NCI-H446 (cell line): ENCODE measurements around the gene TMEM74B.

Experiments
- DNase-seq, 2 experiments: peaks; one replicate each; lab custom pipeline; 2025; lab: John Stamatoyannopoulos, UW

The TMEM74B gene

DNA sequence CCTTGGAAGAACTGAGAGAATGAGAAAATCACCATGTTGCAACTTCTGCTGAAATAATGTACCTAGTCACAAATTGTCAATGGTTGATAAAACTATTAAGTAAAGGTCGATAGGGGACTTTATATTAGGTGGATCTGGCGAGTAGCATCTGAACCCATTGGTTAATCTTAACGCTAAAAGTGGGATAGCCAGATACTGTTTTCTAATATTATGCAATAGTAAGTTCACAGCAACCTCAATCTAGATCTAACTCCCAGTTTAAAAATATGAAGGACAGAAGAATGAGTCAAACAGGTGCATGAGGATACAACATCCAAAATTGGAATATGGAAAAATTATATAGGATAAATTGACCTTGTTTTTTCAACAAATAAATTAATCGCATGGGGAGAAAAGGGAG lies 47.5 kb downstream of the TMEM74B start:
- no peak for DNase-seq

DNA sequence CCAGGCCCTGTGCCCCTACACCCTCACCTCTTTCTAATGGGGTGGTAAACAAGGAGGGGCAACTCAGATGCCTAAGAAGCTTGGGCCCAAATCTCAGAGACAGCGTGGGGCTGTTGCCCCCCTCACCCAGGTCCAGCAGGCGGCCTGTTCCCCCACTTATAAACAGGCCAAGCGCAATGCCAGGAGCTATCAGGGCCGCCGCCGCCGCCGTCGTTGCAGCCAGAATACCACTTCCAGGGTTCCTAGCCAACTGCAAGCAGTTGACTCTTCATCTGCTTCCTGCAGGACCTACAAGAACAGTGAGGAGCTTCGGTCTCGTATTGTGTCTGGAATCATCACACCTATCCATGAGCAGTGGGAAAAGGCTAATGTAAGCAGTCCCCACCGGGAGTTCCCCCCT lies 49.9 kb downstream of the TMEM74B start:
- DNase-seq: no peak

DNA sequence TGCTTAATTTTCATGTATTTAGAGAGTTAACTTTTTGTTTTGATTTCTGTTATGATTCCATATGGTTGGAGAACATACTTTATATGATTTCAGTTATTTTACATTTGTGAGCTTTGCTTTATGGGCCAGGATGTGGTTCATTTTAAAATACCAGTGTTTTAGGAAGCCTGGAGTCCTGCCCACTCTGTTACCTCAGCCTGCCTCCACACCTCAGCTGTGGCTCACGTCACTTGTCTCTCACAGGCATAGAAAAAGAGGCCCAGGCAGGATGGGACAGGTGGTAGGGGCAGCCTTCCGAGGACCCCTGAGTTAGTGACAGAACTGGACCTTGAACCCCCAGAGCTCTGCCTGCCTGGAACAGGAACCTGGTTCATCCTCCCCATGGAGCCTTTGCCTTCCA lies 50.4 kb downstream of the TMEM74B start:
- DNase-seq: no peak

DNA sequence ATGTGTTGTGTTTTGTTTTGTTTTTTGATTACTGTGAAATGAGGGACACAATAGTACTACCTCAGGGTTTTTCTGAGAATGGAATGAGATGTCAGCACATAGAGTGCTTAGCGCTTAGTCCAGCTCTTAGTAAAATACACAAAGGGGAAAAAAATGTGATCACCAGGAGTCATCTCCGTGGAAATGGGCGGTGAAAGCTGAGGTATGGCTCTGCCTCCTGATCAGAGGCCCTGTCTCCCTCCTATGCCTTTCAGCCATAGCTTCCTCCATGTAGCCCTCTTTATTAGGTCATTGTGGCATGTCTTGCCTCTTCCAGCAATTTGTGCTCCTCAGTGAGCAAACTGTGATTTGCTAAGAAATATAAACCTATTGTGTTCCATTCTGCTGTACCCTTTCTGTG lies 53.4 kb downstream of the TMEM74B start:
- no peak for DNase-seq

DNA sequence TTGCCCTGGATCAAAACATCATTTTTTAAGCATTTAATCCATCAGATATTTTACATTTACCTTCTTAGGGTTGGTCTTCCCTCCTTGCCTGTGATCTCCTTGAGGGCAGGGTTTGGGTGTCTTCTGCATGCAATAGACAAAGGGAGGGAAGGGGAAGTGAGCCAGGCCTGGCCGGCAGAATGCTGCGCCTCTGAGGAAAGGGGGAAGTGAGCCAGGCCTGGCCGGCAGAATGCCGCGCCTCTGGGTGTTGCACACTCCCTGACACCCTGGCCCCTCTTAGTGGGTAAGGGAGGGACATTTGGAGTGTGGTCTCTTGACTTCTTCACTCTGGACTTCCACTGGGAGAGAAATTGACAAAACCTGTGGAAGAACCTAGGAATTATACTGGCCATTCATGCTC lies 53.9 kb downstream of the TMEM74B start:
- DNase-seq: no peak
